Prostate gland (tissue), 2 donors: ENCODE results near the gene POMC.

Experiments used
- POLR2AphosphoS5 ChIP-seq: sonication (generic); formaldehyde crosslinking; IDR thresholded peaks from one replicate; pipeline ENCODE4 v1.6.1; 2017; ENCODE audit warnings: antibody characterized with exemption
- TF ChIP-seq, protein P1 (sequence below), 4 experiments: fragments of 200-600 bp in 2 of 4; fragments of 450-650 bp in 2 of 4; sonication (generic) in 2 of 4; IDR thresholded peaks; 1 replicate in 3 of 4; 2 replicates in 1 of 4; pipeline ENCODE4 v1.5.1; 2016 to 2019; ENCODE audit warnings: antibody characterized with exemption in 4 of 4, mild to moderate bottlenecking in 2 of 4, moderate library complexity in 2 of 4

- TF ChIP-seq, protein P1, sequence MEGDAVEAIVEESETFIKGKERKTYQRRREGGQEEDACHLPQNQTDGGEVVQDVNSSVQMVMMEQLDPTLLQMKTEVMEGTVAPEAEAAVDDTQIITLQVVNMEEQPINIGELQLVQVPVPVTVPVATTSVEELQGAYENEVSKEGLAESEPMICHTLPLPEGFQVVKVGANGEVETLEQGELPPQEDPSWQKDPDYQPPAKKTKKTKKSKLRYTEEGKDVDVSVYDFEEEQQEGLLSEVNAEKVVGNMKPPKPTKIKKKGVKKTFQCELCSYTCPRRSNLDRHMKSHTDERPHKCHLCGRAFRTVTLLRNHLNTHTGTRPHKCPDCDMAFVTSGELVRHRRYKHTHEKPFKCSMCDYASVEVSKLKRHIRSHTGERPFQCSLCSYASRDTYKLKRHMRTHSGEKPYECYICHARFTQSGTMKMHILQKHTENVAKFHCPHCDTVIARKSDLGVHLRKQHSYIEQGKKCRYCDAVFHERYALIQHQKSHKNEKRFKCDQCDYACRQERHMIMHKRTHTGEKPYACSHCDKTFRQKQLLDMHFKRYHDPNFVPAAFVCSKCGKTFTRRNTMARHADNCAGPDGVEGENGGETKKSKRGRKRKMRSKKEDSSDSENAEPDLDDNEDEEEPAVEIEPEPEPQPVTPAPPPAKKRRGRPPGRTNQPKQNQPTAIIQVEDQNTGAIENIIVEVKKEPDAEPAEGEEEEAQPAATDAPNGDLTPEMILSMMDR (IDR thresholded peaks at IDR 0.05): no peak
- TF ChIP-seq POLR2AphosphoS5: no peak
Observed at GRCh38 chr2:25176541-25177181, 8.3 kb upstream of the POMC start.
